Lung microvascular endothelial cell (primary cell): ENCODE results near the gene HSPB7. TPM values are rescaled to one million over a fixed set of nuclear protein-coding genes. Genes with fewer than 3 reads are reported as not detected.
A peak's percentile ranks its signal among the peaks of the same experiment; 100 is the strongest.
"Not testable (repeated sequence)": the region's sequence is repeated elsewhere in the genome, so short reads cannot be mapped to it uniquely, and the experiment has no call there.

ENCODE experiments used
- DNase-seq, 2 donors: peaks; one replicate each; pipeline versions ENCODE4 v3.0.0 to v3.0.0-alpha.2; 2010; ENCODE audit warnings: low read depth in 2 of 2
- total RNA-seq: library from RNA; depleted of rRNA; stranded (reverse); fragments of >200 nt; gene quantifications from 2 replicates; pipeline ENCODE4 v1.2.1, GENCODE V29; 2014

HSPB7 gene
- not detected in 2 replicates for total RNA-seq

DNA sequence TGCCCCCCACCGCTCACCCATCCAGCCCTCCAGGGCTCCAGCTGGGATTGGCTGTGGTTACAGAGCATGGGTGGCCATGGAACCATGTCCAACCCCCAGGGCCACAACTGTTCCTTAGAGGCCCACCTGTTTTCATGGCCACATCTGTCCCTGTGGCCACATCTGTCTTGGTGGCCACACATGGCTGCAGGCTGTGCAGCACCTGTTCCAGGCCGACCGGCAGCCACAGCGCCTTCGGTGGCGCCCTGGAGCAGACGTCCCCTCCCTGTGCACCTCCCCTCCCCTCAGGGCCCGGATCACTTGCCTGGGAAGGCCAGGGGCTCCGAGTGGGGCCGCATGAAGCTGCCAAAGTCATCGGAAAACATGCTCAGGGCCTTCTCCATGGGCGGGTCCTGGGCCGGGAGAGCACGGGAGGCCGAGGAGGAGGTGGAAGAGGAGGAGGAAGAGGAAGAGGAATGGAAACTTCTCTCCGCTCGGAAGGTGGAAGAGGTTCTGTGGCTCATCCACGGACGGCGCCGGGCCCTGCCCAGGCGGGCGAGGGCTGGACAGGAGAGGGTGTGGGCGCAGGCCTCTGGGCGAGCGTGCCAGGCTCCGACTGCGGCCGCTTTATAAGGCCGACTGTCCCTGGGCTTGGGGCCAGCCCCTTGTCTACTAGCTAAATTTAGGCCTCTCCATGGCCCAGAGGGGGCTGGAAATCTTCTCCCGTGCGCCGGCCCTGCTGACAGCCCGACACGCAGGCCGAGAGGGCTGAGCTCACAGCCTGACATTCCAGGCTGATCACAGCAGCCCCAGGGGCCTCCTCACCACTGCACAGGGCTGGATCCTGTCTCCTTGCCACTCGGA is at the start of gene HSPB7:
HSPB7 (minus strand) TSS at position 583 of the 843 bp plus-strand sequence; CDS start at position 503, 80 bp downstream.
- DNase-seq, result peak; percentile 12 to 19

DNA sequence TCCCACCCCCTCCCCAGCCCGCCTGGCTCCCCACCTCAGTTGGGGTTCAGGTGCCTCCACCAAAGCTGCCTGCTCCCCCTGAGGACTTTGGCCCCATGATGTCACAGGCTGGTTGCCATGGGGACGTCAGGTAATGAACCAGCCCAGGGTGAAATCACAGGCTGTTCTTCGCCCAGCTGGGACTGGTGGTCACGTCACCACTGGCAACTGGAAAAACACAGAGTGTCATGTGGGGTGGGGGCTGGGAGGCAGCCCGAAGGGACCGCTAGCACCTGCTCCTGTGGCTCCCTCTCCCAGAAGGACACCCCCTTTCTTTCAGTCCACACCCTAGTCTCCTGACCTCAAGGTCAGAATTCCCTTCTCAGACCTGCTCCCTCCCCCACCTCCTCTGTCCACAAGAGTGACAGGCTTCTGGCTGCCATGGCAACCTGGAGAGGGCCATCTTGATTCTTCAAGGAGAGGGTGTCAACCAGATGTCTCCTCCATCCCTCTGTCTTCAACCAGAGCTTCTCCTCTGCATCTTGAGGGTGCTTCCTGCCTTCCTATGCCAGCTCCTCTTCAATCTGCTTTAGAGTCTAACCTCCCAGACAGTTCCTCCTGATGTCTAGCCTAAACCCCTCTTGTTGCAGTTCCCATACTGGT is 49.4 kb upstream of the HSPB7 start:
- DNase-seq, result peak in 1 of 2 donors; percentile 40

DNA sequence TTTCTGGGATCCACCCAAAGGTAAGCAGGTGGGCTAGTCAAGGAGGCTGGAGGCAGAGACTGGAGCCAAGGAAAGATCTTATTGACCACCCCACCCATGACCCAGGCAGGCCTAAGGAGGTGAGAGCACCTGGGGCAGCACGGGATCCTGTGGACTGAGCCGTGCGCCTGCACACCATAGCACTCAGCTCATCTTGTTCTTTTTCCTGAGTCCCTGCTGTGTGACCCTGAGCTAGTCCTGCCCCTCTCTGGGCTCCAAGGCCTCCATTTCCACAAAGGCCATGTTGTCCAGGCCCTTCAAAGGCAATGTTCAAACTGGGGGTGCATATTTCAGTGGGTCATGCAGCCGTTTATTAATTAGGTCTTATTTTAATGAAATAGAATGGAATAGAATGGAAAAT is 48.4 kb upstream of the HSPB7 start:
- no peak for DNase-seq

DNA sequence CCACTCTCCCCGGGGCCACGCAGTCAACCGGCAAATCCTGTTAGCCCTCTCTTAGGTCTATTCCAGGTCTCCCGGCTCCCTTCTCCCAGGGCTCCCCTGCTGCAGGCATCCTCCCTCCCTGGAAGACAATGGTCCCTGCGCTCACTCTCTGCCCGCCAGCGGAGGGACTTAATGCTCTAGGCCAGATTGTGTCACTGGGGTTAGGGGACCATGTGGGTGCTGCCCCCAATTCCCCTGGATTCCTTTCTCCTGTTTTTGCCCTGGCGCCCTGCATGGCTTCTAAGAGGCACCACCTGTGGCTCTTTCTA is 47.4 kb upstream of the HSPB7 start:
- no peak for DNase-seq

DNA sequence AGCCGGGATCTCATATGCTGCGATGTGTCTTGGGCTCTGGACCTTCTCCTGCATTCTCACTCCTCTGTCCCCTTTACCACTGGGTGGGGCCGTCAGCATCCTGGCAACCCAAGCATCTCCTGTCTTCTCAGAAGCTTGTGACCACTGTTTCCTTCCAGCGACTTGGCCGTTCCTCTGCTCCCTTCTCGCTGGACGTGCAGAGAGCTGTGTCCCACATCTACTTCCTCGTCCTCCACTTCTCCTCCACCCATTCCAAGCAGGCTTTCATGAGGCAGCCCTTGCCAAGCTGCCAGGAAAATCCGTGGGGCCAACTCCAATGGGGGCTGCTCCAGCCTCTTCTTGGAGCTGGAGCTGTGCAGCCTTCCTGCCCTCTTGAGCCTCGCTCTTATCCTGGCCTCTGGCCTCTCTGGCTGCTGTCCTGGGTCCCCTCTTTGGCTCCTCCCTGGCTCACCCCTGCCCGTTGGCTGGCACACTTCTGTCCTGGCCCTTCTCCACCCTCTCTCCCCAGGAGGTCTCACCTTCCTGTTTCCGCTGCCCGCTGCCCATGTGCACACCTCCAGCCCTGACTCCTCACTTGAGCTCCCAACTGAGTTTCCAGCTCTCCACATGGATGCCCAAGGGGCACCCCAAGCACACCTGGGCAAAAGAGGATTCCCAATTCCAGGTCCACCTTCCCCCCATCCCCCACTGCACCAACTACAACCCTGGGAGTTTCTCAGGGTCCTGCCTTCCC is 46.9 kb upstream of the HSPB7 start:
- DNase-seq, result no peak

DNA sequence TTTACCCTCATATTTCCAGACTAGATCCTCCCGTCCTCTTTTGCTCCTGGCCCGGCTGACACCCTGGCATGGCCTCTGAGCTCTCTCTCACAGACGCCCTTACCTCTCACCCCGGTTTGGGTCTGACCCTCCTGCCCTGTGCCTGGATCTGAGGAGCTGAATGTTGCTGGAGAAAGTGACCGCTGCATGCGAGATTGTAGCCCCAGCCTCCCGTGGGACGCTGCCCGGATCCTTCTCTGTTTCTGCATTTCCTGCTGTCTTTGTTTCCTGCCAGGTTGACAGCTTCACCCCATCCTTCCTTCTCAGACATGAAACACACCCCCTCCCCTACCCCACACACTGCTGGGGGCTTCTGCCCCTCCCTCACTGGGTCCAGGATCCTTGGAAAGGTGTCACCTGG is 46.1 kb upstream of the HSPB7 start:
- no peak for DNase-seq

DNA sequence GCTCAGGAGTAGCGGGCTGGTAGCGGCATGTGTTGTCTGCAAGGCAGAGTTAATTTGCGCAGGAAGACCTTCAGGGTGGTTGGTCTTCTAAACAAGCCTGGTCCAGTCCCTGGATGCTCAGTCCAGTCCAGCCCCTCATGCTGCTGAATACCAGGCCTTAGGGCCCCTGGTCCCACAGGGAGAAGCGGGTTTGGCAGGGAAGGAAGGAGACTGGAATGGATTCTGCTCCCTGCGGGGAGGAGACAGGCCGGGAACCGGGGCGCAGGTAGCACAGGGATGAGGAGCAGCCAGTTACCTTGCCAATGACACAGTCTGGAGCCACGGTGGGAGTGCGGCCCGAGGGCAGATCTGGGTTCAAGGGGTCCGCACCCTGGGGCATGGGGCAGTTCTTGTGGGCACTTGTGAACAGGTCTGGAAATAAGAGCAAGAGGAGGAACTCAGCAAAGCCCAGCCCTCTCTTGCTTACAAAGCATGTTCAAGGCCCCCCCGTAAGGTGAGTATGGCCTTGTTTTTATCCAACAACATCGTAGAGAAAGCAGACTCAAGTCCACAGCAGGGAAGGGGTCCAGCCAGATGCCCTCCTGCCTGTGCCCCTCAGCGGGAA is 45.5 kb upstream of the HSPB7 start:
- no peak for DNase-seq

DNA sequence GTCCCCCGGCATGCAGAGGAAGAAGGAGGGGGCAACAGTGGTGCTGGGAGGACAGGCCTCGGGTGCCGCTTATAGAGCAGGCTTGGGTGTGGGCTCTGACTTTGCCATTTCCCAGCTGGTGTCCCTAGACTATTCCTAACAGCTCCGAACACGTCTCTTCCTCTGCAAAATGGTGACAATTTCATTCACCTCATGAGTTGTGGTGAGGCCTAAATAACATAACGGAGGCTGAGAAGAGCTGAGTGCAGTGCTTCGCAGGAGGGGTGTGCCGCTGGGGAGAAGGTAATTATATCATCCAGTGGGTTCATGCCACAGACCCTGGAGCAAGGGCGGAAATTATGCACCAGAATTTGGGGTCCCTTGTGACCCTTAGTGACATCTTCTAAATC is 44.8 kb upstream of the HSPB7 start:
- not testable (repeated sequence) for DNase-seq

DNA sequence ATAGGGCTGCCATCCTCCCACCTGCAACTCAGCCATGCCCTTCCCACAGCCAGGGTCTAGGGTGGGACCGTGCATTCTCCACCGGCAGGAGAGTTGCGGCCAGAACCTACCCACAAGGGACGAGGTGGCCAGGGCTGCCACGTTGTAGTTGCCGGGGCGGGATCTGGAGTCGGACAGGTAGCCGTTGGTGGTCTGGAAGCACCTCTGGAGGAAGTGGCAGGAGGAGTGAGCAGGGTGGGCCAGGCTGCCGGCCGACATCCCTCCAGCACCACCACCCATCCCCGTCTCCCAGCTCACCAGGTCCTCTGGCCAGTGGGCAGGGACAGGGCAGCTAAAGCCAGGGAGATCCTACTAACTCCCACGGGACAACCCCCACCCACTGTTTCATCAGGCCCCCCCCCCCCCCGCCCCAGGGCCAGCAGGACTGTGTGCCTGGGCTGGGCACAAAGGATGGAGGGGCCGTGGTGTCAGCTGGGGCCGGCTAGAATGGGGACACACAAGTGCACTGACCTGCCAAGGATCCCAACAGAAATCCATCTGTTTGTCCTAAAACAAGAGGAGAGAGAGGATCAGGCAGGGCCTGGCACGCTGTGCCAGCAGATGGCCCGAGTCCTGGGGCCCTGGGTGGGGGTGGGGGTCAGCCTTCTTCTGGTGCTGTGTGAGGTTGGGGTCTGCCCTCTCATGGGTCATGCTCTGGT is 44.3 kb upstream of the HSPB7 start:
- DNase-seq, result not testable (repeated sequence)

DNA sequence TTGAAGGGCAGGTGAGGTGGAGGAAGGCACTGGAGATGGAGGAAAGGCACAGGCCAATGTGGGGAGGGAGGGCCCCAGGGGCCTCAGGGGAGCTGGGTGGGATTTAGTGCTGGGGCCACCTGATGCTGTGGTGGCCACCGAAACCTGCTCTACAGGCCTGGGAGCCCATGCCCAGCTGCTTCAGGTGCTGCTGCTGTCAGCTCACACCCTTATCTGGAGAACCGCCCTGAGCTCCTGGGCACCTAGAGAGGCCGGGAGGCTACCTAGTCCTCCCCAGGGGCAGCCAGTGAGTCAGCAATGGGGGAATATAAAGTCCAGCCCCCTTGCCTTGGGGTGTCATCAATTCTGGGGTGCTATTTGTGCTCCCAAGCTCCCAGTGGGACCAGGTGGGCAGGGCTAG is 43.4 kb upstream of the HSPB7 start:
- DNase-seq, result no peak

DNA sequence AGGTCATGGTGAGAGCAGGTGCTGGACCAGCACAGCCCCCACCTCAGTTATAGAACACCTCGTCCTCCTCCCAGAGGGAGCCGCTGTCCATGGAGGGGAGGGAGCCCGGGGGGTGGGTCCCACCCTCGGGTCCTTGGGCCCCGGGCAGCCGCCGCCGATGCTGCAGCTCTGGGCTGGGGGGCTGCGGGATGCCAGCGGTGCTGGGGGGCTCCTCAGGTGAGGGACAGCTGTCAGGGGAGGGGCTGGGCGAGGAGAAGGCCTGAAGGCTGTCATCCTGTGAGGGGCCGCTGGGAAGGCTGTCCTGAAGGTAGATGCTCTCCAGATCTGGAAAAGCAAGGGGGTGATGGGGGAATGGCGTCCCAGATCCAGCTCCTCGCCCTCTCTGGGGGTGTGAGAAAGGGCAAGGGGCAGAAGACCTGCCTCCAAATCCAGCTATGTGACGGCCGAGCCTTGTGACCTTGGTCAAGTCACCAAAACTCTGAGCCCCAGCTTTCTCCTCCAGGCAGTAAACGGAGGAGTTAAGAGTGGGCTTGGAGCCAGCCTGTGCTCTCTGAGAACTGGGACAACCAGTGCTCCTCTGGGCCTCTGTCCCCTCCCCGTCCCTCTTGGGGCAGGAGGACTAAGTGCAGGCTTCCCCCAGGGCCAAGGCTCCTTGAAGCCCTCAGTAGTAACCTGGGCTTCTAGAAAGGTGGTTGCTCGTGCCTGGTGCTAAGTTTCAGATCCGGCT is 40.7 kb upstream of the HSPB7 start:
- DNase-seq, result not testable (repeated sequence)

DNA sequence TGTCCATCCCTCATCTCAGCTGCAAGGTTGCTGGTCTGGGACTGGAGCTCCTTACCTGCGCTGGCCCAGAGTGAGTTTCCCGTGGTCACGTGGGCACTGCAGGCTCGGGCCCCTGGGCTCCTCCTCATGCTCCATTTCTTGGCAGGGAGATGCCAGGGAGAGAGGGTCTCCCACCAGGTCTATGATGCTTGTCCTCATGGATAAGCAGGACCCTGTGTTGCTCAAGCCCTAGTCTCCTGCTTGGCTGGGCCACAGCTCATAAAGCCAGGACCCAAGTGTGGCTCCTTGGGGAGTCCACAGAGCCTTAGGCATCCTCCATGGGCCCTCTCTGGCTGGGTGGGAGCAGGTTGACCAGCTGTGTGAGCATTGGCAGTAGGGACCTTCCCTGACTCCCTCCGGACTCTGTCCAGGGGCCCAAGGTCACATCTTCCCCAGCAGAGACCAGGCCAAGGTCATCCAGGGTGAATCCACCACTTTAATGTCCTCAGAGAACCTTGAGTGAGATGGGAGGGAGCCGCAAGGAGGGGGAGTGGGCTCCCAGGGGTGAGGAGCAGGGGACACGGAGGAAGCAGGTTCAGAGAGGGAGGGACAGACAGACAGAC is 39.6 kb upstream of the HSPB7 start:
- not testable (repeated sequence) for DNase-seq

DNA sequence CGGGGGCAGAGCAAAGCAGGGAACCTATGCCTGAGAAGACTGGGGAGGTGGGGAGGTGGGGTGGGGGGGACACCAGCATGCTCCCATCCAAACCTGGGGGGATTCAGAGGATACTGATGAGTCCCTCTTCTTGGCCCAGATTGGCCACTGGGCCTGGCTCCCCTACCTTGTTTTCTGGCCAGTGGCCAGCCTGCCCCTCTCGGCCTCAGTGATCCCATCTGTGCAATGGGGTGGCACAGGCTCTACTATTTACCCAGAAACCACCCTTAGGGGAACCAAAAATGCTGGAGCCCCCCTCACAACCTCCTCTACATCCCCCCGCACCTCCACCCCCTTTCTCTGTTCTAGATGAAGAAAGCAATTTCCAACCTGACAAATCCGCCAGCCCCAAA is 38.7 kb upstream of the HSPB7 start:
- DNase-seq, result not testable (repeated sequence)

DNA sequence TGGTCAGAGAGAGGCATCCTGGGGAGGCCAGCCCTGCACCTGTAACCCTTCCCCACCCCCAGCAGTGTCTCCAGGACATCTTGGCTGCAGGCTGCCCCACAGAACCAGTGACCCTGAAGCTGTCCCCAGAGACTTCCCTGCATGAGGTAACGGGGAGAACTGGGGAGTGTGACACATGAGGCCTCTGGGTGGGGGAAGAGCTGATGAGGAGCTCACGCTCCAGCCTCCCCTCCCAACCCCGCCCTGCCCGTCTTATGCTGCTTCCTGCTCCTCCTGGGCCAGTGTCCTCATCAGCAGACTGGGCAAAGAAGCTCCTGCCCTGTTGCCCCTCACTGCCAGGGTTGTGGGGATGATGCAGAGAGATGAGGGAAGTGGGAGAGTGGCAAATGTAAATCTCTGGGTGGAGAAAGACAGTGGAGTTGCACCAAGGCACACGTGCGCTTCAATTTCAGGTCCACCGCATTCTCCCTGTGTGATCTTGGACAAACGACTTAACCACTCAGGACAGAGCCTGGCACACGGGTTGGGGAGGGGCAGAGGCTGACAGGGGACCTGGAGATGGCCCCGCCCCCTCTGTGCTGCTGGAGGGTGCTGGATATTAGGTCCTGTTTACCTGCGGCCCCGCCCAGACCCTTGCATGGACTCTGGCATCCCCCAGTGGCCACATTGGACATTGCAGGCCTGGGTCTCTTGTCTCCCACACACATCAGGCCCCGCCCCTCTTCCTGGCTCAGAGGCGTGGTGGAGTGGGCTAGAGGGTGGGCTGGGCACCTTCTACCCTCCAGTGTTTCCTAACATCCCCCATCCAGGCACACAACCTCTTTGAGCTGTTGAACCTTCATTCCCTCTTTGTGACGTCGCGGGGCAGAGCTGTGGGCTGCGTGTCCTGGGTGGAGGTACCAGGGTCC is 38.0 kb upstream of the HSPB7 start:
- DNase-seq, result peak; percentile 73 to 86

DNA sequence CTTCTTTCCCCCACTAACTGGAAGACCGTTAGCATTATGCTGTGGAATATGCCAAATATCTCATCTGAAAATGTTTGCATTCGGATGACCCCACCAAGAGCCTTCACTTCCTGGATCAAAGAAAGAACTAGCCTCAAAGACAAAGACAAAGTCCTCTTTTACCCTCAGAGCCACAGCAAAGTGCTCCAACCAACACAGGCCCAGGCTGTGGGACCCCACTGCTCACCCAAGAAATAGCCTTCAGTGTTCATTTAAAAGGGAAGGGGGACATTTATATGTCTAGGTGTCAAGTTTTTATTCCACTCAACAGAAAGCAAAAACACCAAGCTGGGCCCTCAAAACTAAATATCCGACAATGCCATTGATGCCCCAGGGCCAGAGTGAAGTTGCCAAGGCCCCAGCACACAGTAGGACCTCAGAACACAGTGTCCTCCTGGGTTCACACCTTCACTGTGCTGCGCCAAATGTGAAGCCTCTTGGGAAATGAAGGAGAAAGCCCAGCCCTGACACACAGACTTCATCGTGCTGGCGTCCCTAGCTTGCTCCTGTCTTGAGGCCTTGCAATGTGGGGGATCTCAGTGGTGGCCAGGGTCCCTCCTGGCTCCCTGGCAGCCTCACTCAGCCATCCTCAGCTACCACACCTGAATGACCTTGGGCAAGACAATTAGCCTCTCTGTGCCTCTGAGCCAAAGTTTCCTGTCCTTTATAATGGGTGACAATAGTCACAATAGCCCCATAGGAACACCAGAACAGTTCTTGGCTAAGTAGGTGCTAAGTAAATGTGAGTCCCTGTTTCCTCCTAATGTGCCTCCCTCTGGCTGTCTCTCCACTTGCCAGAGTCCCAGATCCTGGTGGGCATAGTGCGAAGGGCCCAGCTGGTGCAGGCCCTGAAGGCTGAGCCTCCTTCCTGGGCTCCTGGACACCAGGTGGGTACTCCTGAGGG is 37.0 kb upstream of the HSPB7 start:
- DNase-seq, result no peak

DNA sequence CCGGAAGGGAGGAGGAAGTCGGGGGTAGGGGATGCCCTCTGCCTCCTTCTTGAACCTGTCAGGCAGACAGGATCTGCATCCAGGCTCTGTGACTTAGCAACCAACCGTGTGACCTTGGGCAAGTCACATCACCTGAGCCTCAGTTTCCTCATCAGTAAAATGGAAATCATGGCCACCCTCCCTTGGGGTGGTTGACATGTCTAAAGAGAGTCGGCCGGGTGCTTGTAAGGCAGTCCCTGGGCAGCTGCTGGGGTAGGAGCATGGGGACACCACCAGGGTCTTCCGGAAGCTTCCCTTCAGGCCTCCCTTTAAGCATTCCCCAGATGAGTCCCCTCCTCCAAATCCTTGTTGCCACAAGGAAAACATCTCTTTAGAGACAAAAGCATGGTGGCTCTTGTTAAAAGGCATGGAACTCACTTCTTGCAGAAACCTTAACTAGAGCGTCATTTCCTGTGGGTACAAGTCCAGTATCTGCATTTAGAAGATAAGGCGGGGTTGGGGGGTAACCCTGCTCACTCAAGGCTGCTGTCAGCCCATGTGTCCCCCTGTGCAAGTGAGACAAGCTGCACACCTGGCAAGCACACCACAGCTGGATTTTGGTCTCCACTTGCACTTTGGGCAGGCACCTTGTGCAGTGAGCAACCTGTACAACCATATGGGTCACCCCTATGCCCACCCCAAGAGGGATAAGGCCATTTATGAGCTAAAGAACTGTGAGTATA is 36.1 kb upstream of the HSPB7 start:
- no peak for DNase-seq

DNA sequence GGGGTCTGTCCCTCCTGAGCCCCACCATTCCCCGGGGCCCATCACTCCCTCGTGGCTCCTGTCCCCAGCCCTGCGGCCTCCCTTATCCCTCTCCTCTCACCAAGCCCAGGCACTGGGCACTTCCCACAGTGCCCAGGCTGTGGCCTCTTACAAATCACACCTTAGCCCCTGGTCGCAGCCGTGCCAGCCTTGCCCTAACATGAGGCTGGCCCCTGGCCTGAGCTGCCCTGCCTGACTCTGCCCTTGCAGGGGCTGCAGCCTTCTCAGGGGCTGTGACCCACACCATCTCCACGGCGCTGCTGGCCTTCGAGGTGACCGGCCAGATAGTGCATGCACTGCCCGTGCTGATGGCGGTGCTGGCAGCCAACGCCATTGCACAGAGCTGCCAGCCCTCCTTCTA is 34.1 kb upstream of the HSPB7 start:
- DNase-seq, result not testable (repeated sequence)

DNA sequence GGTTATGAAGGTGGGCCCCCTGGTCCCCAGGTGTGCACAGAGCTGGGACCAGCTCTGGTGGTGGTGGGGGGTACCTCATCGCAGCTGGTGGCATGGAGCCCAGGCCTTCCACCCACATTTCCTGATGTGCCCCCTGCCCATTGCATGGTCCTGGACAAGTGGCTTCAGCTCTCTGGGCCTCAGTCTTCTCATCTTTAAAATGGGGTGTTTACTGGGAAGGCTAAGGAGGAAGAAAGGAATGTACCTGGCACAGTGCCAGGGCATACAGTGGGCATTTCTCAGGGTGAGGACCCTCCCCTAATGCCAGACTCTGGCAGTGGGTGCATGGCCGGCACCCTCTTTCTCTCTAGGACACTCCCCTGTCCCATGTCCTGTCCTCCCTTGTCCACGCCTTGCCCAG is 33.2 kb upstream of the HSPB7 start:
- no peak for DNase-seq
